KOPT-K1 (cell line): ENCODE measurements around the gene SRXN1.

ENCODE experiments used
- H3K27ac ChIP-seq: fragments of 200-600 bp; sonication (generic); 2 replicates; pipeline ENCODE4 v1.5.1; 2016; ENCODE audit warnings: antibody characterized with exemption, mild to moderate bottlenecking, low read depth, low read length; ENCODE audit not compliant: poor library complexity, severe bottlenecking
- H3K36me3 ChIP-seq: fragments of 200-600 bp; sonication (generic); 2 replicates; pipeline ENCODE4 v1.5.1; 2017; ENCODE audit warnings: antibody characterized with exemption, mild to moderate bottlenecking, low read length, moderate library complexity; ENCODE audit not compliant: insufficient read depth
- H3K9me3 ChIP-seq: fragments of 200-600 bp; sonication (generic); 2 replicates; pipeline ENCODE4 v1.5.1; 2017; ENCODE audit warnings: antibody characterized with exemption, low read length, mild to moderate bottlenecking; ENCODE audit not compliant: insufficient read depth, poor library complexity, severe bottlenecking

The SRXN1 gene

DNA sequence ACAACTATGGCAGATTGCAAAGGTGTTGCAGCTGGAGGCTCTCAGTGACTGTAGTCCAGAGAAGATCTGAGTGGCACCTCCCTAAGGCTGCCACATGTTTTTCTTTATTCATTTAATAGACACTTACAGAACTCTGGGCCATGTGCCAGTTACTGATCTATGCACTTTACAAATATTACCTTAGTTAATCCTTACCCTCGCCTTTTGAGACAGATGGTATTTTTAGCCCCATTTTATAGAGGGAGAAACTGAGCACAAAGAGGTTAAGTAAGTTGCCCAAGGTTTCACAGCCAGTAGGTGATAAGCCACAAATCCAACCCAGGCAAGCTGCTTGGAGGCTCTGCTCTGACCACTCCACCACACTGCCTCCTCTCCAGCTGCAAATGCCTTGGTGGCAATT is 29.1 kb upstream of the SRXN1 start:
- Histone ChIP-seq H3K27ac (no peak overlapping the region), H3K36me3 (no peaks in the 10 kb centered on the region), H3K9me3 (no peaks in the 10 kb centered on the region)

DNA sequence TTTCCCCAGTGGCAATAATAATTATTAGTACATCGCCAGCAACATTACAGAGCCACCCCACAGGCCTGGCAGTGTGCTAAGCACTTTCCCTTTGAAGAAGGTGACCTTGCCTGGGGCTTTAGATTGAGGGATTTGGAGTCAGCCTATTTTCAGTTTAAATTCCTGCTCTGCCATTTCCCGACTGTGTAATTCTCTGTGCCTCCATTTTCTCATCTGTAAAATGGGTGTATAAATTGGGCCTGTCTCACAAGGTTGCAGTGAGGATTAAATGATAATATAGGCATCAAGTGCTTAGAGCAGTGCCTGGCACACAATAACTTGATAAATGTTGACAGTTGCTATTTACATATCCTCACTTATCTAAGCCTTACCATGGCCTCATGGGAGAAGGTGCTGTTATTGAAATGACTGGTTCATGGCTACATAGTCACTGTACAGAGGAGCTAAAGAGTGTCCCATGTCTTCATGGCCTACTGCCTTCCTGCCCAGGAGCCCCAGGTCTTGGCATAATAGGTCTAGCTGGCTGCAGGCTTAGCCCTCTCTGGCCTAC is 27.7 kb upstream of the SRXN1 start:
- no peak overlapping the region for H3K27ac ChIP-seq
- H3K9me3 ChIP-seq, result peaks cover 3% of the 10 kb centered on the region
- no peaks in the 10 kb centered on the region for H3K36me3 ChIP-seq

DNA sequence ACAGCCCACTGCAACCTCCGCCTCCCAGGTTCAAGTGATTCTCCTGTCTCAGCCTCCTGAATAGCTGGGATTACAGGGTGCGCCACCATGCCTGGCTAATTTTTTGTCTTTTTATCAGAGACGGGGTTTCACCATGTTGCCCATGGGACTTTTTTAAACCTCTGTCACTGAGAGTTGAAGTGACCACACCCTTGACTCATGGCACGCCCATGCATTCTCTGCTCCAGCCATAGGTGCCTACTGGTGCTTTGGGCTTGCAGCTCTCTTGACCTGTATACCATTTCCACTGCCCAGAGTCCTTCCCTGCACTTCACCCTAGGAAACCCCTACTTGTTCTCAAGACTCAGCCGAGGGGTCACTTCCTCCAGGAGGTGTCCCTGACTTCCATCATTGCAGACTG is 25.0 kb upstream of the SRXN1 start:
- no peaks in the 10 kb centered on the region for H3K36me3 ChIP-seq
- peaks cover 3% of the 10 kb centered on the region for H3K9me3 ChIP-seq
- no peak overlapping the region for H3K27ac ChIP-seq

DNA sequence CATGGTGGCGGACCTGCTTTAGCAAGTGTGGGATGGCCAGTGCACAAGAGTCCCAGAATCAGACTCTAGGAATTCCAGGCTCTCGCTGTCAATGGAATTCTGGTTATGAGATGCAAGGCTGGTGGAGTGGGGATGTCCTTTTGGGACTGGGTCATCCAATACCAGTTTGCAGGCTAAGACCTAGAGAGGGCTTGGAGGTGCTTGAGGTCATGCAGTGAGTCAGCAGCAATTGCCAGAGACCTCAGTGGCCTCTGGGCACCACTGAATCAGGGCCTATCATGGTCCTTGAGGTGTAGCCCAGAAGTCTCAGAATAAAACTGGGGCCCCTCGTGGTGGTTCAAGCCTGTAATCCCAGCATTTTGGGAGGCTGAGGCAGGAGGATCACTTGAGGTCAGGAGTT is 24.0 kb upstream of the SRXN1 start:
- Histone ChIP-seq H3K9me3 (peaks cover 3% of the 10 kb centered on the region), H3K27ac (no peak overlapping the region), H3K36me3 (no peaks in the 10 kb centered on the region)

DNA sequence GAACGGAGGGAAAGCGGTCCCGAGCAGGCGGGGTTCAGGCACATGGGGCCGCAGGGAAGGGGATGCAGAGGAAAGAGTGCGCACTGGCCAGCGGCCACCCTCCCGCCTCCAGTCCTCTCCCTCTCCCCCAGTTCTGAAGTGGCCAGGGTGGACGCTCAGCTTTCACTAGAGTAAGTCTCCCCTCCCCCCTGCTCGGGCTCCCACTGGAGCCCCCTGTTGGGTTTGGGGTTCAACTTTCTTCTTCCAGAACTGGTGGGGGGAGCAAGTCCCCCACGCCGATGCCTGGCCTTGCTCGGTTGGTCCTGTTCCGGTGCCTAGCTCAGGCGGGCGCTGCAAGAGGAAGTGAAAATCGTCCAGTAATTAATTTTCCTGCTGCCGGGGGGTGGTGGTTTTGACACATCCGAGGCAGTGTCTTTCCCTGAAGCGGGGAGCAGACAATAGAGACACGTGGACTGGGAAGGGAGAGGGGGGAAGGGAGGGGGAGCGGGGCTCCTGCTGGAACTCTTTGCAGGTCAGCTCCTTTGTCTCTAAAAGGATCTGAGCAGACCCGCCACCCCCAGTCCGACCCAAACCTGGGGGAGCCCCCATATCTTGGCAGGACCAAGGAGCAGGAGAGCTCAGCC is 23.4 kb upstream of the SRXN1 start:
- Histone ChIP-seq H3K36me3 (no peaks in the 10 kb centered on the region), H3K27ac (no peak overlapping the region), H3K9me3 (peaks cover 3% of the 10 kb centered on the region)

DNA sequence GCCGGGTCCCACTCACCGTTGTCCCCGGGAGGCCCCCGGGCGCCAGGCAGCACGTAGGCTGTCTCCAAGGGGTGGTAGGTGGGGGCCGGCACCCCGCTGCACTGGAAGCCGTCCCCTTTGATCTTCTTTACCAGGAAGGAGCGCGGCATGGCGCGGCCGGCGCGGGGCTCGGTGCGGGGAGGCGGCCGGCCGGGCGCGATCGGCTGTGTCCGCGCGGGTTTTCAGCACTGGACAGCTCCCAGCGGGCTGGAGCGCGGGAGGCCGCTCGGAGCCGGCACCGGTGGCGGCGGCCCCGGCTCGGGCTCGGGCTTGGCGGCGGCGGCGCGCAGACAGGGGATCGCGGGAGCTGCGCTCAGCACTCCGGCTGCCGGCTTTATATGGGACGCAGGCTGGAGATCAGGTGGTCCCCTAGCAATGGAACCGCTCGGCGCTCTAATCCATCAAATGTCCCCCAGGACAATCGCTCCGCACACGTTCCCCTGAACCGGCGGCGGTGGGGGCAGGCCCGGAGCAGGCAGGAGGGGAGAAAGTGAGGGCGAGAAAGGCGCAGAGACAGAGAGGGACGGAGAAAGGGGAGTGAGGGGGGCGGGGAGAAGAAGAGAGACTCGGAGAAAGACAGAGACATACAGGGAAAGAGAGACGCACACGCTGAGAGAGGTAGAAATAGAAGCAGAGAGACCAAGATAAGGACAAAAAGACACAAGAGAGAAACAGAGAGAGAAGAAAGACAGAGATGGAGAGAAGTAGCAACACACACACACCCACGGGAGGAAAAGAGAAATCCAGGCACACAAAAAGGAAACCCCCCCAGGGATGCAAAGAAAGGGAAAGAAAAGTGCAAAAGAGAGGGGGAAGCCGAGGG is 22.7 kb upstream of the SRXN1 start, which contains the start of gene SCRT2:
SCRT2 (minus strand) TSS at position 350 of the 862 bp plus-strand sequence; CDS start at position 149, 201 bp downstream.
- Histone ChIP-seq H3K36me3 (no peaks in the 10 kb centered on the region), H3K9me3 (peaks cover 3% of the 10 kb centered on the region), H3K27ac (no peak within 1 kb of the TSS)

DNA sequence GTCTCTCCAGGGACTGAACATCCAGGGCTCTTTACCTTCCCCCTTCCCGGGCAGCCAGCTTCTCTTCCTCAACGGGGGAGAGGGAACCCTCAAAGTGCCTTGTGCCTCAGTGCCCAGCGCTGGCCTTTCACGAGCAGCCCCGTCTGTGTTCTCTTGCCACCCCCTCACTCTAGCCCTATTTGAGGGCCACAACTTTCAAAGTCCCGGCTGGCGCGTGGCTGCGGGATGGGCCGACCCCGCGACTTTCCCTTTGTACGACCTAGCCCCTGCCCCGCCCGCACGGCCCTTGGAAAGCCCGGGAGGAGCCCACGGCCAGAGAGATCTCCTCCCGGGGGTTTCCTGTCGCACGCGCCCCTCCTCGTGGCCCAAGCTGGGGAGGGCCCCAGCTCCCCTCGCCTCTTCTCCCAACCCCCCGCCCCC is 22.0 kb upstream of the SRXN1 start:
- Histone ChIP-seq H3K36me3 (no peaks in the 10 kb centered on the region), H3K9me3 (peaks cover 3% of the 10 kb centered on the region), H3K27ac (no peak overlapping the region)

DNA sequence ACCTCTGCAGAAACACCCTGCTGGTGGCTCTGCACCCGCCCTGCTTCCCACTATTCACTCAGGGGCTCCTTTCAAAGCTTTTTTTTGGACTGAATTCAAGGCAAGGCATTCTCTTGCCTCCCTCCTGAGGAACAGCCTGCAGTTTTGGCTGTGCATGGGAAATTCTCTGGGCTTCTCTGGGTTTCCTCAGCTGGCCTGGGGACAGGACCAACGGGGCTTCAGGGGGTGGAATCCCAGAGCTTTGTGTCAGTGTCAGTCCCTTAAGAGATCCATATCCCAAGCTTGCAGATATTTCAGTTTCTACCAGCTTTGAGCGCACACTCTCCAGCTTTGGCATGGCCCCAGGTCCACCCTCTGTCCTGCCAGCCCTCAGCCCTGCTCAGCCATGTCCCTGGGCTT is 20.6 kb upstream of the SRXN1 start:
- Histone ChIP-seq H3K36me3 (no peaks in the 10 kb centered on the region), H3K27ac (no peak overlapping the region)

DNA sequence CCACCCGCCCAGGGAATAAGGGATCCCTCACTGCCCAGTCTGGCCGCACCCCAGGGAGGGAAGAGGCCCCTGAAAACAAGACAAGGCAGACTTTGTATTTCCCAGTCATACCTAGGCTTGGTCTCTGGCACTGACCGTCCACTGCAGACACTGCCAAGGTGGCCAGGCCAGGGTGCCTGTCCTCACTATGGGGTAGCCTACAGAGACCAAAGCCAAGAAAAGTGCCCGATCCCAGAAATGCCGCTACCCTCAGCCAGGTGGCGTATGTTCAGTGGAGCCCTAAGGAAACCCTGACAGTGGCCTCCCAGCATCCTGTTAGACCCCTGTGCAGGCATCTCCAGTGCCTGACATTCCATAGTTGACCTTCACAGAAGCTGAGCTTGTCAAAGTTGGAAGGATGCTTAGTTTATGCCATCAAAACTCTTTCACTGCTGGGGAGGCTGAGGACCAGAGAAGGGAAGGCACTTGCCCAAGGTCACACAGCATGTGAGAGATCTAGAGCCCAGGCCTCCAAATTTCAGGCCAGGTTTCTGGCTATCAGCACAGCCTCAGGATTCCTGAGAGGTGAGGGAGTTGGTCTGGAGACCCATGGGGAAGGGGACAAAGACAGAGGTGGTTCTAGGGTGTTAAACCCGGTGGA is 20.1 kb upstream of the SRXN1 start:
- Histone ChIP-seq H3K9me3 (peaks cover 3% of the 10 kb centered on the region), H3K36me3 (no peaks in the 10 kb centered on the region), H3K27ac (no peak overlapping the region)

More for the DNA sequence above, 20.6 kb upstream of the SRXN1 start:
- peaks cover 3% of the 10 kb centered on the region for H3K9me3 ChIP-seq

DNA sequence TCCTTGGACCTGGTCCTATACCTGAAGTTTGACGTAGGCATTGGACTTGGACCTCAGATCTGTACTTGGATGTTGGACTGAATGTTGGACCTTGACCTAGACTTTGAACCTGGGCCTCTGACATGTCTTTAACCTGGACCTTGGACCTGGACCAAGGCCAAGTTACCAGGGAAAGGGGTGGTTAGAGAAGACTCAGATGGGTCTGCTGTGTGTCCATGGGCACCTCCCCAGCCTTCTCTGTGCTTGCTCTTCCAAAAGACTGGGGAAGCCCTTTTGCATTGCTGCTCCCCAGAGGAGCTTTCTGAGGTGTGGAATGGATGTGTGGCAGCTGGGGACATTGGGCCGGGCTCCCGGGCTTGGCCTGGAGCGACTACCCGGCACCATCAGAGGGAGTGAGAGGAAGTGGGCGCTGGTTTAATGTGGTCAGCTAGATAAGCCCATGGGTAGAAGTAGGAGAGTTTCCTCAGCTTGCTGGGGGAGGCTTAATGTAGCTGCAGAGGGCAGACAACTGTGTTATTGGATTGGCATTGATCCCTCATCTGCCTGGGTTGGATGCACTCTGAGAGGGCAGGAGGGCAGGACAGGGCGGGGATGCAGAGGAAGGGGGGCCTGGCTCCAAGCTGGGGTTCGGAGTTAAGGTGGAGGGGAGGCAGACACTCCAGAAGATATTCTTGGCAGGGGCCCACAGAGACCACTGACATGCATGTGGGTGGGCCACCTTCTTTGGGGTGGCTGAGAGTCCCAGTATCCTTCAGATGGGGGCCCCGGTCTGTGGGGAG is 18.4 kb upstream of the SRXN1 start:
- Histone ChIP-seq H3K36me3 (no peaks in the 10 kb centered on the region), H3K9me3 (peaks cover 3% of the 10 kb centered on the region), H3K27ac (no peak overlapping the region)

DNA sequence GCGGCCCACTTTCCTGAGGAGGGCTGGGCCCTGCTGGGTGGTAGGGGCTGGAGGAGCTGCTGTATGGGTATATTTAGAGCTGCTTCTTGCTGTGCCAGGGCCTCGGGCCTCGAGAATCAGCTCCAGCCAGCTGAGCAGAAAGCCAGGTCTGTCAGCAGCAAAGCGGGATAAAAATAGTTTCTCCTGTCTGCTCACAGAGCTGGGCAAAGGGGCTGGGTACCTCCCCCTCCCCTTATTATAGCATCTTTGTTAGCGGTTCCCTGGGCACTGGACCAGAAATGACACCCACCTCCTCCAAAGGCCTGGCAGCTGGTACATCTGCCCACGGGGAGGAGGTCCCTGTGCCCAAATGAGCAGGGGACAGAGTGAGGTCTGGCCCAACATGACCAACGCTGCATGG is 16.6 kb upstream of the SRXN1 start:
- Histone ChIP-seq H3K27ac (no peak overlapping the region), H3K36me3 (no peaks in the 10 kb centered on the region), H3K9me3 (no peaks in the 10 kb centered on the region)

DNA sequence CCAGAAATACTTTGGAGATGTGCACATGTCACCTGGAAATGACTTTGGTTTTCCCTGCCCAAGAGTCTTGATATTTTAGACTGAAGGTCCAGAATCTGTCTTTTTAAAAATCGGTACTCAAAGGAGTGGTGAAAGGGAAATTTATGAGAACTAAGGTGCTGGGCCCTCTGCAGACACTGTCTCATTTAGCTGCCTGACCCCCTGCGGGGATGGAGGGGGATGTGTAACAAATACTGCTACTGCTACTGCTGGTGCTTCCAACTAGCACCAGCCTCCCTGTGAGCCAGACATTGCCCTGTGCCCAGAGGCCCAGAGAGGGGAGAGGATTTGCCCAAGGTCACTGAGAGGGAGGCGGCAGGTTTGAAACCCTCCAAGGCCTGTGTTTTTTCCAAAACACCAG is 15.6 kb upstream of the SRXN1 start:
- Histone ChIP-seq H3K9me3 (no peaks in the 10 kb centered on the region), H3K36me3 (no peaks in the 10 kb centered on the region), H3K27ac (no peak overlapping the region)

DNA sequence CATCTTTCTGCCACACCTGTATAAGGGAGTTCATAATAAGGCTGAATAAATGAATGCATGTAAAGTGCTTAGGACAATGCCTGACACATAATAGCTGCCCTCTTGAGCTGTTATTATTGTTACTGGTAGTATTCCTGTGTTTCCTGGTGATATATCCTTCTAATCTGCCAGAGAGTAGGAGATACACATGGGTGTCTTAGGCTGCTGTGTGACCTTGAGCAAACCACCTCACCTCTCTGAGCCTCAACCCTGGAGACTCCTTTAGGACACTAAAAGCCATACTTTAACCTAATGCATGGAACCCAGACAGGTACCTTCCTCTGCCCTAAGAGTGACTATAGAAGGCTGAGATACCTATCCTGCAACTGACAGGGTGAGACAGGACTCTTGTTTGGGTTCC is 15.1 kb upstream of the SRXN1 start:
- Histone ChIP-seq H3K36me3 (no peaks in the 10 kb centered on the region), H3K27ac (no peak overlapping the region), H3K9me3 (no peaks in the 10 kb centered on the region)

DNA sequence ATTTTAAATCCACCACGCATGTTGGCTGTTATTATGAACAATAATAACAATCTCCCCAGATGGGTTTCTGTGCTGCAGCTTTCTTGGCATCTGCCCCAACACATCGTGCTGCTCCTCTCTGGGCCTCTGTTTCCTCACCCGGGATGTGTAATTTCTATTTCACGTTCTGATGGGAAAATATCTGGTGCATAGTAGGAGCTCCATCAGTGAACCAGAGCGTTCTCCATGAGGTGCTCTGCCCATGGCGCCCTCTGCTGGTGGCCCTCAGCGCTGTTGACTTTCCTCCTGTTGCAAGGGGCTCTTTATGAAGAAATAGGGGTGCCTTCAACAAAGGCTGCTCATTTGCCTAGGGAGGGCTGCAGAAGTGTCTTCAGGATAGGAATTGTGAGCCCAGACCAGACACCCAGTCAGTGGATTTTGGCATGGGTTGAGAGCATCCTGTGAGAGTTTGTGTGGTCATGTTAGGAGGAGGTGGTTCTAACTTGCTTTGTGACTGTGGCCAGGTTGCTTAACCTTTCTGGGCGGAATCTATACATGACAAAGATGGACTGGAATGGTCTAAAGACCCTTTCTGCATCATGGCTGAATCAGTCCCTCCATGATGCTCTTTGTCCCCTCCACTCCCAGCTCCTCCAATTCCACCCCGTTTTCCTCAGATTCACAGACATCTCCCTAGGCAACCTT is 14.5 kb upstream of the SRXN1 start:
- H3K36me3 ChIP-seq, result no peaks in the 10 kb centered on the region
- H3K27ac ChIP-seq, result no peak overlapping the region
- H3K9me3 ChIP-seq, result no peaks in the 10 kb centered on the region
